GM12801 (cell line): ENCODE data around the gene GPSM1.

Experiments
- CTCF ChIP-seq: IDR thresholded peaks from one replicate; pipeline ENCODE4 v1.5.1; 2011; ENCODE audit warnings: control low read depth; ENCODE audit not compliant: insufficient read length; ENCODE audit errors: extremely low read depth

Gene GPSM1

GRCh38 chr9:136339173-136339957, 12.0 kb downstream of the GPSM1 start:
- TF ChIP-seq CTCF = no peak

GRCh38 chr9:136339958-136340310, 12.6 kb downstream of the GPSM1 start:
- TF ChIP-seq CTCF = no peak

GRCh38 chr9:136340356-136341041, 13.2 kb downstream of the GPSM1 start:
- TF ChIP-seq CTCF = no peak

- no peak for TF ChIP-seq CTCF
Observed at GRCh38 chr9:136341042-136341655, 13.8 kb downstream of the GPSM1 start.

- no peak for TF ChIP-seq CTCF
Observed at GRCh38 chr9:136341769-136342168, 14.4 kb downstream of the GPSM1 start.

GRCh38 chr9:136342181-136343120, 15.1 kb downstream of the GPSM1 start:
- no peak for TF ChIP-seq CTCF
